ENCODE measurements around the gene KCNS1. TPM values are rescaled to one million over a fixed set of nuclear protein-coding genes. Genes with fewer than 3 reads are reported as not detected.
"Not testable (repeated sequence)": the region's sequence is repeated elsewhere in the genome, so short reads cannot be mapped to it uniquely, and the experiment has no call there.

The KCNS1 gene
- total RNA-seq, 1 donor from 2014 or later = 8.1 TPM

- H3K4me3 ChIP-seq (ENCODE audit: low read depth, low read length) = no peak overlapping the region
- TF ChIP-seq, protein P1, sequence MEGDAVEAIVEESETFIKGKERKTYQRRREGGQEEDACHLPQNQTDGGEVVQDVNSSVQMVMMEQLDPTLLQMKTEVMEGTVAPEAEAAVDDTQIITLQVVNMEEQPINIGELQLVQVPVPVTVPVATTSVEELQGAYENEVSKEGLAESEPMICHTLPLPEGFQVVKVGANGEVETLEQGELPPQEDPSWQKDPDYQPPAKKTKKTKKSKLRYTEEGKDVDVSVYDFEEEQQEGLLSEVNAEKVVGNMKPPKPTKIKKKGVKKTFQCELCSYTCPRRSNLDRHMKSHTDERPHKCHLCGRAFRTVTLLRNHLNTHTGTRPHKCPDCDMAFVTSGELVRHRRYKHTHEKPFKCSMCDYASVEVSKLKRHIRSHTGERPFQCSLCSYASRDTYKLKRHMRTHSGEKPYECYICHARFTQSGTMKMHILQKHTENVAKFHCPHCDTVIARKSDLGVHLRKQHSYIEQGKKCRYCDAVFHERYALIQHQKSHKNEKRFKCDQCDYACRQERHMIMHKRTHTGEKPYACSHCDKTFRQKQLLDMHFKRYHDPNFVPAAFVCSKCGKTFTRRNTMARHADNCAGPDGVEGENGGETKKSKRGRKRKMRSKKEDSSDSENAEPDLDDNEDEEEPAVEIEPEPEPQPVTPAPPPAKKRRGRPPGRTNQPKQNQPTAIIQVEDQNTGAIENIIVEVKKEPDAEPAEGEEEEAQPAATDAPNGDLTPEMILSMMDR (conservative IDR thresholded peaks at IDR 0.05; ENCODE audit: low read depth, low read length) = no peak
- DNase-seq (ENCODE audit: low read depth) = no peak
These were observed 31.7 kb downstream of the KCNS1 start for GRCh38 chr20:45069261-45069660.

GRCh38 chr20:45067558-45067957 lies 33.4 kb downstream of the KCNS1 start:
- no peak for DNase-seq (ENCODE audit: low read depth)
- TF ChIP-seq, protein P1 (conservative IDR thresholded peaks at IDR 0.05; ENCODE audit: low read depth, low read length) = no peak
- H3K4me3 ChIP-seq (ENCODE audit: low read depth, low read length) = no peak overlapping the region

DNA sequence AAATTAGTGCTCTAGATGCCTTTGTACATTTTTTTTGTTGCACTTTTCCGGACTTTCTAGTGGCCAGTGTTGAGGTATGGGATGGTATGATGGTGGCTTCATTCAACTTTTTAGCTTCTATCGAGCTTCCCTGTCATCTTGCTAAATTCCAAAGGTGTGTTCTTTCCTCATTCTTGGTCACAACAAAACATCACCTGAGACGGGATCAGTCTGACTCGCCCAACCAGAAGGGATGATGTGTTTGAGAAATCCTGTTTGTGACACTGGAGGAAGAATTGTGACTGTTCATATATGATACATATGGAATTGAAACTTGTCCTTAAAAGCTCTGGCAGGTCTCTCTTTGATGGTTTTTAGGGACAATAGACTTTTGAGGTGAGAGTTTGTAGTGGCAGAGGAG lies 33.8 kb downstream of the KCNS1 start:
- TF ChIP-seq, protein P1 (conservative IDR thresholded peaks at IDR 0.05; ENCODE audit: low read depth, low read length) = no peak
- no peak for DNase-seq (ENCODE audit: low read depth)
- H3K4me3 ChIP-seq (ENCODE audit: low read depth, low read length) = no peak overlapping the region

DNA sequence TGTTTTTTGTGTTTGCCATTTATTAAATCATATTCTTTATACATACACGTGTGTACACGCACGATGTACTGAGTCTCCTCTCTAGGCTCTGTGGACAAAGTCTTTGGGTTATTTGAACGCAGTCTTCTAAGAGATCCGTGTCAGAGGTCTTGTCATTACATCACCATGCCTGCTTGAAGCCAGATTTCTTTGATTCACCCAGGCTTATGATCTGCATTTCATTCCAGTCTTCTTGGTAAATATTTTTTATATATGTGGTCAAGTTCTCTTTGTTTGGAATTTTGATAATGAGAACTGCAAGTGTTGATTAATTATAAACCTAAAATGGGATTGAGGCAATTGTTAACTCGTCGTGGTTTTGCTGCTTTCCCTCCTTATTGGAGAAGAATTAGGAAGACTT lies 34.6 kb downstream of the KCNS1 start:
- DNase-seq (ENCODE audit: low read depth) = peak; percentile 52
- H3K4me3 ChIP-seq (ENCODE audit: low read depth, low read length) = no peak overlapping the region
- TF ChIP-seq, protein P1 (conservative IDR thresholded peaks at IDR 0.05; ENCODE audit: low read depth, low read length) = no peak

GRCh38 chr20:45064812-45065211 lies 36.1 kb downstream of the KCNS1 start:
- TF ChIP-seq, protein P1 (conservative IDR thresholded peaks at IDR 0.05; ENCODE audit: low read depth, low read length) = no peak
- no peak overlapping the region for H3K4me3 ChIP-seq (ENCODE audit: low read depth, low read length)
- DNase-seq (ENCODE audit: low read depth) = no peak

DNA sequence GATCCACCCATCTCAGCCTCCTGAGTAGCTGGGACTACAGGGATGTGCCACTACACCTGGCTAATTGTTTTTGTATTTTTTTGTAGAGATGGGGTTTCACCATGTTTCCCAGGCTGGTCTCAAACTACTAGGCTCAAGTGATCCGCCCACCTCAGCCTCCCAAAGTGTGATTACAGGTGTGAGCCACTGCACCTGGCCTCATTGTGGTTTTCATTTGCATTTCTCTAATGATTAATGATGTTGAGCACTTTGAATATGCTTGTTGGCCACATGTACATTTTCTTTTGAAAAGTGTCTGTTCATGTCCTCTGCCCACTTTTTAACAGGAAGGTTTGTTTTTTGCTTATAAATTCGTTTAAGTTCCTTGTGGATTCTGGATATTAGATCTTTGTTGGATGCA lies 37.8 kb downstream of the KCNS1 start:
- H3K4me3 ChIP-seq (ENCODE audit: low read depth, low read length); DNase-seq (ENCODE audit: low read depth): not testable (repeated sequence)

DNA sequence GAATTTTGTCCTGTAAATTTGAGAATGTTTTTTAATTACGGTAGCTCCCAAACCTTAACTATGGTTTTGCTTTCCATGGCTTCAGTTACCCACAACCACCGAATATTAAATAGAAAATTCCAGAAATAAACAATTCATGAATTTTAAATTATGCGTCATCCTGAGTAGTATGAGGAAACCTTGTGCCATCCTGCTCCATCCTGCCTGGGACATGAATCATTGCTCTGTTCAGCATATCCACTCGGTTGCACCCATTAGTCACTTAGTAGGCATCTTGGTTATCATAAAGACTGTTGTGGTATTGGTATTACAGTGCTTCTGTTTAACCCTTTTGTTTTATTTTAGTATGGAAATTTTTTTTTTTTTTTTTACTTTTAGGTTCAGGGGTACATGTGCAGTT lies 39.7 kb downstream of the KCNS1 start:
- TF ChIP-seq, protein P1 (conservative IDR thresholded peaks at IDR 0.05; ENCODE audit: low read depth, low read length) = no peak
- H3K4me3 ChIP-seq (ENCODE audit: low read depth, low read length) = no peak overlapping the region

GRCh38 chr20:45060294-45060693 lies 40.6 kb downstream of the KCNS1 start:
- TF ChIP-seq, protein P1 (conservative IDR thresholded peaks at IDR 0.05; ENCODE audit: low read depth, low read length) = no peak
- DNase-seq (ENCODE audit: low read depth) = no peak
- H3K4me3 ChIP-seq (ENCODE audit: low read depth, low read length) = no peak overlapping the region

More for the DNA sequence above, 39.7 kb downstream of the KCNS1 start:
- peak; percentile 91 for DNase-seq (ENCODE audit: low read depth)
